Activated CD4-positive, alpha-beta T cell treated with anti-CD3 and anti-CD28 coated beads for 36 hours (primary cell): ENCODE measurements around the gene FXN. TPM values are rescaled to one million over a fixed set of nuclear protein-coding genes. Genes with fewer than 3 reads are reported as not detected.
A peak's percentile ranks its signal among the peaks of the same experiment; 100 is the strongest.
"Not testable (repeated sequence)": the region's sequence is repeated elsewhere in the genome, so short reads cannot be mapped to it uniquely, and the experiment has no call there.

Experiments
- ATAC-seq: fragments of 200-7000 bp; cut with Tn5 transposase; one replicate; pipeline ENCODE4 v1.10.0; 2021; ENCODE audit warnings: mild to moderate bottlenecking, moderate library complexity
- CTCF ChIA-PET: fragments of 350-600 bp; sonication (Branson Sonifier 250); formaldehyde crosslinking; loops from one replicate; lab custom pipeline; 2021; ENCODE audit warnings: antibody characterized with exemption; lab: Charles Lee
- POLR2A ChIA-PET: fragments of 350-600 bp; sonication (Branson Sonifier 250); formaldehyde crosslinking; loops from one replicate; lab custom pipeline; 2021; ENCODE audit warnings: antibody characterized with exemption, inconsistent platforms; lab: Charles Lee
- DNase-seq: peaks from one replicate; pipeline ENCODE4 v3.0.0-alpha.2; 2020
- H3K27ac Mint-ChIP-seq: one replicate; pipeline ENCODE4 v1.8.0; 2021; ENCODE audit warnings: mixed read lengths
- H3K27me3 Mint-ChIP-seq: one replicate; pipeline ENCODE4 v1.8.0; 2021; ENCODE audit warnings: mixed read lengths
- H3K36me3 Mint-ChIP-seq: one replicate; pipeline ENCODE4 v1.8.0; 2021; ENCODE audit warnings: low read depth, mixed read lengths
- H3K4me1 Mint-ChIP-seq: one replicate; pipeline ENCODE4 v1.8.0; 2021; ENCODE audit warnings: mixed read lengths
- H3K4me3 Mint-ChIP-seq: one replicate; pipeline ENCODE4 v1.8.0; 2021; ENCODE audit warnings: mild to moderate bottlenecking, moderate library complexity, mixed read lengths
- H3K9me3 Mint-ChIP-seq: one replicate; pipeline ENCODE4 v1.8.0; 2021; ENCODE audit warnings: low read depth, mixed read lengths
- intact Hi-C, 2 experiments: fragments of 100-400 bp; cut with DNase I in 1 of 2; cut with micrococcal nuclease in 1 of 2; formaldehyde crosslinking; loops; one replicate each; pipeline versions ENCODE4 v1.14.2 to v1.15.1; 2022 to 2024; cut with DNase I, micrococcal nuclease
- total RNA-seq, 2 experiments: library from RNA; stranded (reverse); gene quantifications; one replicate each; pipeline ENCODE4 v1.2.3, GENCODE V29; 2021

FXN gene
- total RNA-seq, 2 experiments from 2014 or later = 23.2 to 24.2 TPM

GRCh38 chr9:69104830-69105527 lies 69.4 kb downstream of the FXN start:
- POLR2A ChIA-PET = no interaction called here
- H3K9me3 Mint-ChIP-seq = no peaks in the 10 kb centered on the region
- no peak overlapping the region for H3K27ac Mint-ChIP-seq
- DNase-seq = no peak
- H3K36me3 Mint-ChIP-seq = no peaks in the 10 kb centered on the region
- no peaks in the 10 kb centered on the region for H3K27me3 Mint-ChIP-seq
- CTCF ChIA-PET = interaction anchor here (0.9 kb wide), 1 partner anchor 12 kb away, joined by 3 read pairs; no protein-coding TSS in a partner anchor
- intact Hi-C loops = no loop called here
- no peak for ATAC-seq
- no peak overlapping the region for H3K4me3 Mint-ChIP-seq
- H3K4me1 Mint-ChIP-seq = no peaks in the 10 kb centered on the region

GRCh38 chr9:69107771-69108170 lies 72.2 kb downstream of the FXN start:
- Mint-ChIP-seq H3K9me3 (no peaks in the 10 kb centered on the region), H3K27ac (no peak overlapping the region), H3K4me3 (no peak overlapping the region), H3K4me1 (no peaks in the 10 kb centered on the region), H3K27me3 (no peaks in the 10 kb centered on the region), H3K36me3 (no peaks in the 10 kb centered on the region)
- no peak for DNase-seq
- ATAC-seq = no peak
- intact Hi-C loops = no loop called here
- POLR2A ChIA-PET = no interaction called here
- CTCF ChIA-PET = no interaction called here

DNA sequence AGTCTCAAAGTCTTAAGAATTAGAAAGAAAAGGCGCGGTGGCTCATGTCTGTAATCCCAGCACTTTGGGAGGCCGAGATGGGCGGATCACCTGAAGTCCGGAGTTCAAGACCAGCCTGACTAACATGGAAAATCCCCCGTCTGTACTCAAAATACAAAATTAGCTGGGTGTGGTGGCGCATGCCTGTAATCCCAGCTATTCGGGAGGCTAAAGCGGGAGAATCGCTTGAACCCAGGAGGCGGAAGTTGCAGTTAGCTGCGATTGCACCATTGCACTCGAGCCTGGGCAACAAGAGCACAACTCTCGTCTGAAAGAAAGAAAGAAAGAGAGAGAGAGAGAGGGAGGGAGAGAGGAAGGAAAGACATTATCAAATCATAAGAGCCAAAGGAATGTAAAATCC lies 73.2 kb downstream of the FXN start:
- CTCF ChIA-PET, H3K27me3 Mint-ChIP-seq, H3K4me1 Mint-ChIP-seq, ATAC-seq, intact Hi-C loops, H3K36me3 Mint-ChIP-seq, H3K27ac Mint-ChIP-seq, POLR2A ChIA-PET, DNase-seq, H3K9me3 Mint-ChIP-seq, H3K4me3 Mint-ChIP-seq: not testable (repeated sequence)

DNA sequence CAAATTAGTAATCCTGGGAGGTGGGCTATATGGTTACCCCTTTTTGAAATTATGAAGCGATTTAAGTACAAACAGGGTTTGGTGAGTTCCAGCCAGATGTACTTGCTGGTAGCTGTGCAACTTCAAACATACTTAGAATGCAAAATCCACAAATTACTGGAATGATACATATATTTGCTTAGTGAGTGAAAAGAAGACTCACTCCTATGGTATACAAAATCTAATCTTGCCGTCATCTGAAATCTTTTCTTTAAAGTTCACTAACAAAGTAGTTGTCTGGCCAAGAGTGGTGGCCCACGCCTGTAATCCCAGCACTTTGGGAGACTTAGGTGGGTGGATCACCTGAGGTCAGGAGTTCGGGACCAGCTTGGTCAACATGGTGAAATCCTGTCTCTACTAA lies 73.6 kb downstream of the FXN start:
- ATAC-seq = no peak
- no peak for DNase-seq
- intact Hi-C loops = no loop called here
- ChIA-PET POLR2A (no interaction called here), CTCF (no interaction called here)
- H3K27me3 Mint-ChIP-seq = no peaks in the 10 kb centered on the region
- H3K4me3 Mint-ChIP-seq = no peak overlapping the region
- H3K36me3 Mint-ChIP-seq = no peaks in the 10 kb centered on the region
- H3K9me3 Mint-ChIP-seq = no peaks in the 10 kb centered on the region
- H3K27ac Mint-ChIP-seq = no peak overlapping the region
- H3K4me1 Mint-ChIP-seq = no peaks in the 10 kb centered on the region

DNA sequence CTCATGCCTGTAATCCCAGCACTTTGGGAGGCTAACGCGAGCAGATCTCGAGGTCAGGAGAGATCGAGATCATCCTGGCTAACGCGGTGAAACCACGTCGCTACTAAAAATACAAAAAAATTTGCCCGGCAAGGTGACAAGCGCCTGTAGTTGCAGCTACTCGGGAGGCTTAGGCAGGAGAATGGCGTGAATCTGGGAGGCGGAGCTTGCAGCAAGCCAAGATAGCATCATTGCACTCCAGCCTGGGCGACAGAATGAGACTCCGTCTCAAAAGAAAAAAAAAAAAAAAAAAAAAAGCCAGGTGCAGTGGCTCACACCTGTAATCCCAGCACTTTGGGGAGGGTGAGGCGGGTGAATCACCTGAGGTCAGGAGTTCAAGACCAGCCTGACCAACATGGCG lies 77.1 kb downstream of the FXN start:
- intact Hi-C loops, H3K4me1 Mint-ChIP-seq, H3K9me3 Mint-ChIP-seq, H3K4me3 Mint-ChIP-seq, POLR2A ChIA-PET, H3K27me3 Mint-ChIP-seq, ATAC-seq, H3K27ac Mint-ChIP-seq, H3K36me3 Mint-ChIP-seq, DNase-seq: not testable (repeated sequence)
- CTCF ChIA-PET = interaction anchor here (0.8 to 1.0 kb wide), 2 partner anchors 9 to 58 kb away, joined by 3 read pairs; no protein-coding TSS in a partner anchor

DNA sequence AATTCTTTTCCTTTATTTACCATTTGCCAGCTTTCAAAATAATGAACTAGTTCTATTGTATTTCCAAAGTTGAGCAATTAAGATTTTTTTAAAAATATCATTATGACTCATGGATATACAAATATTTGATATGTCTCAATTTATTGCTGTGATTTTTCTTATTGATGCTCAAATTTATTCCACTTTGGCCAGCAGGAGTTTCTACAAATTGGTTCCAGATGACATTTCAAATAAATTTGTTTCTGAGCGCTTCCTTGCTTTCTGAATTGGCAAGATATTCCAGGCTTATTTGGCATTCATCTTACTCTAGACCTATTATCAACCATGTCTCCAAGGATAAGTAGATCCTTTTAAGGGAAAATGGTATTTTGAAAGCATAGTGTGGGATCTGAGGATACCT lies 80.1 kb downstream of the FXN start:
- no peak overlapping the region for H3K4me3 Mint-ChIP-seq
- ATAC-seq = no peak
- no peak for DNase-seq
- H3K9me3 Mint-ChIP-seq = no peaks in the 10 kb centered on the region
- intact Hi-C loops = no loop called here
- H3K27me3 Mint-ChIP-seq = no peaks in the 10 kb centered on the region
- ChIA-PET CTCF (interaction anchor here (0.6 kb wide), 1 partner anchor 21 kb away, joined by 3 read pairs; no protein-coding TSS in a partner anchor), POLR2A (no interaction called here)
- H3K4me1 Mint-ChIP-seq = peaks cover 4% of the 10 kb centered on the region
- peaks cover 1% of the 10 kb centered on the region for H3K36me3 Mint-ChIP-seq
- H3K27ac Mint-ChIP-seq = no peak overlapping the region

DNA sequence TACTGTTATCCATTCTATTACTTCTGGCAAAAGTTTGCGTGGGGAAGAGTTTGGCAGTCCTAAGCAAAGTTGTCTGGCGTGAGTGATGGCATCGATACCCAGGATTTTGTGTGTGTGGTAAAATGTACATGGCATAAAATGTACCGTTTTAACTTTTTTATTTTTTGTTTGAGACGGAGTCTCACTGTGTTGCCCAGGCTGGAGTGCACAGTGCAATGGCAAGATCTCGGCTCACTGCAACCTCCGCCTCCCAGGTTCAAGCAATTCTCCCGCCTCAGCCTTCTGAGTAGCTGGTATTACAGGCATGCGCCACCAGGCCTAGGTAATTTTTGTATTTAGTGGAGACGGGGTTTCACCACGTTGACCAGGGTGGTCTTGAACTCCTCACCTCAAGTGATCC lies 83.1 kb downstream of the FXN start:
- Mint-ChIP-seq H3K4me1 (peaks cover 16% of the 10 kb centered on the region), H3K4me3 (no peak overlapping the region), H3K27ac (no peak overlapping the region), H3K27me3 (peaks cover 2% of the 10 kb centered on the region), H3K36me3 (peaks cover 1% of the 10 kb centered on the region), H3K9me3 (no peaks in the 10 kb centered on the region)
- no peak for ATAC-seq
- intact Hi-C loops = no loop called here
- CTCF ChIA-PET = no interaction called here
- POLR2A ChIA-PET = no interaction called here
- no peak for DNase-seq

DNA sequence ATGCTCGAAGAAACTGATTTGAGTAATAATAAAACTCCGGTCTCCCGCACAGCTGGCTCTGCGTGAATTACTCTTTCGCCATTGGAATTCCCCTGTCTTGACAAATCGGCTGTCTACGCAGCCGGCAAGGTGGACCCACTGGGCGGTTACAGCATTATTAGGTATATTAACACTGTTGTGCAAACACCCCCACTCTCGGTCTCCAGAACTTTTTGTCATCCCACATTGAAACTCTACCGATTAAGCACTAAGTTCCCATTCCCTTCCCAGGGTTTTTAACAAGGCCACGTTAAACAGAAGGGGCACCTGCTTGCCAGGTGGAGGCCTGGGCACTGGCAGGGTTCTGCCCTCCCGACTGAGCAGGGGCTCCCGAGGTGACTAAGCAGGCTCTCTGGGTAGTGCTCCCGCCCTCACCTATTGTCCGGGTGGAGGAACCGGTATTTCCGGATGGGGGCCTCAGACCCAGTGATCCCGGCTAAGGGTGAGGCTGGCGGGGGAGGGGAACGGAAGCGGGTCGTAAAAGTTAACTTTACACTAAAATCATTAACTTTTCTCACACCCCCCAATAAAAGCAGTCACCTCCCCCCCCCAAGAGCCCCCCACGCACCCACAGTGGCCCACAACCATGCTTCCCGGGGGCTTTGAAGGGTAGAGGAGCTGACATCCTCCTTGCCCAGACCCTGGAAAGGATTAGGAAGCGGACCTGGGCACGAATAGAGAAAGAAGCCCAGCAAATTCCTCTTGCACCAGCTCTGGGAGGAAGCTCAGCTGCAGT lies 85.0 kb downstream of the FXN start:
- Mint-ChIP-seq H3K27ac (no peak overlapping the region), H3K27me3 (peaks cover 2% of the 10 kb centered on the region), H3K9me3 (no peaks in the 10 kb centered on the region), H3K4me1 (peaks cover 16% of the 10 kb centered on the region), H3K4me3 (peak overlapping the region; percentile 77), H3K36me3 (peaks cover 1% of the 10 kb centered on the region)
- intact Hi-C loops = loop anchor here (5.0 kb wide), 3 partner anchors 52 to 83 kb away; partner anchors contain the start of genes FXN (in 1 of the 2) and TJP2 (in 1 of the 2)
- peak; percentile 28 for DNase-seq
- ChIA-PET POLR2A (no interaction called here), CTCF (interaction anchor here (0.5 to 1.1 kb wide), 3 partner anchors 8 to 72 kb away, joined by 3 read pairs; no protein-coding TSS in a partner anchor)
- peak; percentile 28 for ATAC-seq

- ATAC-seq = peak; percentile 67
- POLR2A ChIA-PET = no interaction called here
- no peaks in the 10 kb centered on the region for H3K9me3 Mint-ChIP-seq
- DNase-seq = peak; percentile 56
- H3K27me3 Mint-ChIP-seq = peaks cover 2% of the 10 kb centered on the region
- intact Hi-C loops = loop anchor here (1.0 to 5.0 kb wide), 4 partner anchors 10 to 84 kb away; partner anchors contain the start of genes FXN (in 1 of the 2) and TJP2 (in 1 of the 2)
- peak overlapping the region; percentile 52 for H3K27ac Mint-ChIP-seq
- peaks cover 1% of the 10 kb centered on the region for H3K36me3 Mint-ChIP-seq
- CTCF ChIA-PET = interaction anchor here (0.5 to 1.4 kb wide), 8 partner anchors 9 to 76 kb away, joined by 3 to 5 read pairs (median 3); no protein-coding TSS in a partner anchor
- peak overlapping the region; percentile 77 for H3K4me3 Mint-ChIP-seq
- H3K4me1 Mint-ChIP-seq = peaks cover 16% of the 10 kb centered on the region
Observed at GRCh38 chr9:69121155-69122081, 85.9 kb downstream of the FXN start.

DNA sequence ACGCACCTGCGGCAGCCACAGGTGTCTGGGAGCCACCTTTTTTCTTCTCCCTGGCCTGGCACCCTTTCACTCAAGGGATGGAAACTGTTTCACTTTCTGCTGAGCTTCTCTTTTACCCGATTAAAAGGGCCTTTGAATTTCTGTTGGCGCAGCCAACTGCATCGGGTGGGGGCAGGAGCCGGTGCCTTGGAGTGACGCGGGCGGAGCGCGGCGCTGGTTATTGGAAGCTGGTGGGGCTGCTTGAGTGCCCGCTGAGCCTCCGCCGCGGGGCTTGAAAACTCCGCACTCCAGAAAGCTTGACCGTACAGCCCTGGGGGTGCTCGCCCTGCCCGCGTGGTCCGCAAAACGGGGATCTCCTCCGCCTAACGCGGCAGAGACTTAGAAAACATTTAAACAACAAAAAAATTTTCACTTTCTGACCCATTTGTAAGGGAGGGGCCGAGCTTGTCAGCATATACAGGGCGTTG lies 86.6 kb downstream of the FXN start:
- H3K4me3 Mint-ChIP-seq = peak overlapping the region; percentile 77
- H3K27ac Mint-ChIP-seq = peak overlapping the region; percentile 52
- POLR2A ChIA-PET = no interaction called here
- CTCF ChIA-PET = interaction anchor here (0.7 to 1.4 kb wide), 6 partner anchors 9 to 75 kb away, joined by 3 to 5 read pairs (median 4); no protein-coding TSS in a partner anchor
- H3K27me3 Mint-ChIP-seq = peaks cover 2% of the 10 kb centered on the region
- H3K36me3 Mint-ChIP-seq = peaks cover 1% of the 10 kb centered on the region
- peaks cover 16% of the 10 kb centered on the region for H3K4me1 Mint-ChIP-seq
- intact Hi-C loops = loop anchor here (1.0 to 5.0 kb wide), 4 partner anchors 9 to 85 kb away; partner anchors contain the start of genes FXN (in 1 of the 2) and TJP2 (in 1 of the 2)
- ATAC-seq (peak; percentile 75), DNase-seq (peak; percentile 68)
- H3K9me3 Mint-ChIP-seq = no peaks in the 10 kb centered on the region
